GM19238 (cell line): ENCODE results near the gene NAV2.

Experiments used
- DNase-seq: peaks from one replicate; pipeline ENCODE4 v3.0.0; 2011; ENCODE audit warnings: low spot score; ENCODE audit not compliant: insufficient read length

The NAV2 gene

DNA sequence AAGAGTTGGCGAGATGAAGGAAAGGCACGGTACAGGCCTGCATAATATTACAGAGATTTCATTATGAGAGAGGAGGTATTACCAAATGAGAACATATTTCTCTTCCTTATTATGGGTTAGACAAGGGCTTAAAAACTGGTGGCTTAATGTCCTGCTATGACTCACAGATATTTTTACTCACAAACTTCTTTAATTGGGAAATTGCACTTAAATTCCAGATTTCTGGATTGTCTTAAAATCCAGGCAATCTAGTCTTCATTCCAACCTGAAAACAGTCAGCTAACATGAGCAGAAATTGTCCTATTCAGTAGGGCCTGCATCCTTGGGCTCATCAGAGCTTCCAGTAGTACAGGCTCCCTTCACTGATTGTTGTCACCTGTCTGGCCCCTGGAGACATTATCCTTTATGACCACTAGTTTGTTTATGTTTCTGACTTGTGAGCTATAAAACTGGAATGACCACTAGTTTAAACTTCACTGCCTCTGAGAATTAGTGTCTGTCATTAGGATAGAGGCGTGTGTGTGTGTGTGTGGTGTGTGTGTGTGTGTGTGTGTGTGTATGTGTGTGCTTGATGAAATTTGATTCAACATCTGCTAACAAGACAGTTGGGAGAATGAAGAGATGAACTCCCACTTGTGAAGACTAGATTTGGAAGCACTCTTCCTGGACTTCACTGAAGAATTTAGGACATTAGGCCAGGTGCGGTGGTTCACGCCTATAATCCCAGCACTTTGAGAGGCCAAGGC lies 422.5 kb downstream of the NAV2 start:
- no peak for DNase-seq

DNA sequence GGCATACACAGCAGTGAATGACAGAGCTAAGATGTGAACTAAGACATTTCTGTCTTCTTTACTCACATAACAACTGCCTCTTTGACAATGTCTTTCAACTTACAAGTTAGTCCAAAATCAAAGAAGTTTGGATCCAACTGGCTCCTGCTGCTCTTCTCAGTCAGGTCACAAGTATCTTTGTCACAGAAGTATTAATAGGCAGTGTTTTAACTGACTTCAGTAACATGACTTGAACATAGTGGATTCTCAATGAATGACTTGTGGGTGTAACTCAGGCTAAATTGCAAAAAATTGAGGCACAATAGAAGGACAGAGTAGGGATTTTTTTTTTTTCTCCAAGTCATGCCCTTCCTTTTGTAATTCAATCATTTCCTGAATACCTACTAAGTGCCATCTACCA lies 425.0 kb downstream of the NAV2 start:
- DNase-seq = no peak

DNA sequence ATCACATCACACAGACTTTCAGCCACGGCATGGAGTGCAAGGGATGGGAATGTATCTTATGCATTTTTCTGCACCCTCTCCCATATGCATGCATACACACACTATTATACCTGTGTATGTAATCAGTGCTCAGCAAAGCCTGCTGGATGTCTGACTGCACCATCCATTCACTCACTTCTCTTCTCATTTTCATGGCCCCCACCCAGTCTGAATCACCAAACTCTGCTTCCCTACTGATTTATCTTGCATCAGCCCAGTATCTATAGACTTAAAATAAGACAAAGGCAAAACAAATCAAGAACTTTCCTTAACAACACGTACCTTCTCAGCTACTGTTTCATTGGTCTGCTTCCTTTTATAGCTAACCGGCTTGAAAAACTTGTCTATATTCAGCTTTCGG lies 426.1 kb downstream of the NAV2 start:
- DNase-seq = no peak

DNA sequence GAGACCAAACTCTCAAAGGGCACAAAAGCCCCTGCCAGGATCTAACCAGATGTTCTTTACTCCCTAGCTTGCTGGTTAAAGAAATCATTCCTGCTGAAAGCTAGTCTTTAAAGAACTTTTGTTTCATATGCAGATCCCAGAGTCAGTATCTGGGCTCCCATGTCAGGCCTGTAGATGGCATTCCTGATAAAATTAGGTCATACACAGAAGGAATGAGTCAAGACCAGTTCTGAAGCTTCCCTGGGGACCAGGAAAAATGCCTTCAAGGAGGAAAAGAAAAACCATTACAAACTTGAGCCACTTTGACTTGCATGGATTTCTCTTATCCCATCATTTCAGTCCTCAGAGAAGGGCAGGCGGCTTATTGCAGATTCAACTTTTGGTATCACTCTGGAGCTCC lies 441.7 kb downstream of the NAV2 start:
- no peak for DNase-seq

DNA sequence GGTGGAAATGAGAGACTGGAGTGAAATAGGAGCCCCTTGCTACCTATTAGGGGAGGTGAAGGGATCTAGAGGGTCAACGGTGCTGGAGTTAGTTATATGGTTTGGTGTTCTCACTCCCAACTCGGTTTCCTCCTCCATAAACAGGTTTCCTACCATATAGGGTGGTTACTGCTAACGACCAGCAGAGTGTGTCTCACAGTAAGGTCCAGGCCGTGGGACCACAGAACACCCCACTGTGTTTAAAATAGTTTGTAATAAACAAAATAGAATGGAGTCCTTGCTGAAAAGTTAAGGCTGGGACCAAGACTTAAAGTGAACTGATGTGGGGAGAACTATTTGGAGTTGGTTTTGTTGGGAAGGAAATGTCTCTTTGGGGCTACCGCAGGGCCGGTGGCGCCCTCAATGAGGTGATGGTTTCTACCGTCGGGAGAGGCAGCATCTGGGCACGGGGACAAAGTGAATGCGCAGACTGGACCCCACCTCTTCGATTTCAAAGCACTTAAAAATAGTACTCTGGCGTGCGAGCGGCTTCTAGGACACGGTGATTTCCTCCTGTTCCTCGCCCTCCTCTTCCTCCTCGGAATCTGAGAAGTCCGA lies 443.1 kb downstream of the NAV2 start:
- no peak for DNase-seq

DNA sequence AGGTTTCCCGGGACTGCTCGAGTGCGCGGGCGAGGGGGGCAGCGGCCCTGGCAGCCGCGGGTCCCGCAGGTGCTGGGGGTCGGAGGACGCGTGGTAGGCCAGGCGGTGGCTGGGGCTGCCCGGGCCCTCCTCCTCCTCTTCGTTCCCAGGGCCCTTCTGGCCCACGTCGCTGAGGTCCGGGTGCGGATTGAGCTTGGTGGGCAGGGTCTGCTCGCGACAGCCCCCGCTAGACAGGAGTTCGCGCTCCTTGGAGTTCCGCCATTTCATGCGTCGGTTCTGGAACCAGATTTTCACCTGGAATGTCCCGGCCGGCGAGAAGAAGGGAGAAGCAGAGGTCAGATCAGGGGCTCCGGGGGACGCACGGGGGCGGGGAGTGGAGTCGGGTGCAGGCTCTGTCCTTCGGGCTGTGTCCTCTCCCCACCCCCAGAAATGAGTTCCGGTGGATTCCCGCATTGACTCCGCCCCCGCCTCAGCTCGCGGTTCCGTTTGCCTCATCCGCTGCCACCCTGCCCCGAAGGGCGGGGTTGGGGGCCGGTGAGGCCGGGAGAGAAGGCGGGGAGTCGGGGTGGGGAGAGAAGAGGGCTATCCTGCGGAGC lies 443.7 kb downstream of the NAV2 start:
- no peak for DNase-seq

DNA sequence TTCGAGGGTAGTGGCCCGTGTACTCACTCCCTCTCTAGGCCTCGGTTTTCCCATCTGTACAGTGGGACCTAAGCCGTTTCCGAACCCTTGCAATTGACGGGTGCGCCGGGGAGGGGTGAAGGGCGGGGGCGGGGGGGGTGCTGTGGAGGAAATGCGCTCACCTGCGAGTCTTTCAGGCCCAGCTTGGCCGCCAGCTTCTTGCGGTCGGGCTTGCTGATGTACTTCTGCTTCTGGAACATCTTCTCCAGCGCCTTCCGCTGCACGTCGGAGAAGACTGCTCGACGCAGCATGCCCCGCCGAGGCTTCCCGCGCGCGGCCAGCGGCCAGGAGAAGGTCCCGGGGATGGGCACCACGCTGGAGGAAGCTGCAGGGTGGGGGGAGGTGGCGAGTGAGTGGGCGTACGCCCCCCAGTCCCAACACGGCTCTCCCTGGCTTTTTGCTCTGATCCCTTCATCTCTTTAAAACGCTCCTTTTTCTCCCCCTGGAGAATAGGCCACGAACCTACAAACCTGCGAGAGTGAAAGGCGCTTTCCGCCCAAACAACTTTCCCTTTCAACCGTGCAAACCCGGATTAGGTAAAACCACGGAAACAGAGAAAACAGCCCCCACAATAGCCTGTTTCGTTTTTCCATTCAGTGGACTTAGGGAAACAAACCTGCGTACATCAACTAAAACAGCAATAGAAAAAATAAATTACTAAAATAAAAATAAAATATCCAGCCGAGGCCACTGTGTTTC lies 444.4 kb downstream of the NAV2 start:
- DNase-seq = no peak

DNA sequence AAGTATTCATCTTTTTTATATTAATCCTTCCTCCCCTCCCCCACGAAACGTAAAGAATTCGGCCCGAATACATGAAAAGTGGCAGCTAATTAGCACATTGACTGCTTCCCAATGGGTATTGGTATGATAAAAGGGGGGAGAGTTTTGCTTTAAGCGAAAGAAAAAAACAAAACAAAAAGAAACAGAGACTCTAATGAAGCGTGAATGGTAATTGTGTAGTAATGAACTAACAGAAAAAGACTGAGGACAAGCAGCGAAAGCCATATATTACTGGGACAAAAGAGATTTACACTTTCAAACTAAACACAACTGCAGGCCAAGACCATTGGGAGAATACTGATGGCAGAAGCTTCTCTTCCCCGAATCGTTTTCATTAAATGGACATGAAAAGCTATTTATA lies 445.1 kb downstream of the NAV2 start:
- DNase-seq = no peak

DNA sequence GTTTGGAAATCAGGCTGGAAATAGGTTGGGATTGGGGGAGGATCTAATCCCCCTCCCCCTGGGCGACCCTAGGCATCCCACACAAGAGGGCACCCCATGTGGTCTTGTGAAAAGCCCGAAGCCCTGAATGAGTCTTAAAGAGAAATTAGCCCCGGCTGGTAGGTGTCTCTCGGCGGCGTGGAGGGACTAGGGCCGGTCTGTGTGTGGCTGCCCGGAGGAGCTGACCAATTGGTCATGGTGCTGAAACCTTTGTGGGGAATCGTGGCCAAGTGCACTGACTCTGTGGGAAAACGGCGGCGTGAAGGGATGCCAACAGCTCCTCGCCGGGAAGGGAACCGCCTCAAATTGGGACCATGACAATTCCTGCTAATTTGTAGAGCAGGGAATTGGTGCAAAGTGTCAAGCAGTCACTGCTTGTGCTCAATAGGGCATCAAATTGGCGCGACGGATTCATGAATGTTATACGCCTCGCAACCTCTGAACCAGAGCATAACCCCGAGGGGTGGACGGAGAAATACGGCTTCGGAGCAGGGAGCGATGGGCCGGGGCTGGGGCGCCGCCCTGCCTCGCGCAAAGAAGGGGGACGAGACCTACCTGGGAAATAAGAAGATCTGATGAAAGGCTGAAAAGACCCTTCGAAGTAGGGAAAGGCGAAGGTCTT lies 446.1 kb downstream of the NAV2 start:
- DNase-seq = no peak

DNA sequence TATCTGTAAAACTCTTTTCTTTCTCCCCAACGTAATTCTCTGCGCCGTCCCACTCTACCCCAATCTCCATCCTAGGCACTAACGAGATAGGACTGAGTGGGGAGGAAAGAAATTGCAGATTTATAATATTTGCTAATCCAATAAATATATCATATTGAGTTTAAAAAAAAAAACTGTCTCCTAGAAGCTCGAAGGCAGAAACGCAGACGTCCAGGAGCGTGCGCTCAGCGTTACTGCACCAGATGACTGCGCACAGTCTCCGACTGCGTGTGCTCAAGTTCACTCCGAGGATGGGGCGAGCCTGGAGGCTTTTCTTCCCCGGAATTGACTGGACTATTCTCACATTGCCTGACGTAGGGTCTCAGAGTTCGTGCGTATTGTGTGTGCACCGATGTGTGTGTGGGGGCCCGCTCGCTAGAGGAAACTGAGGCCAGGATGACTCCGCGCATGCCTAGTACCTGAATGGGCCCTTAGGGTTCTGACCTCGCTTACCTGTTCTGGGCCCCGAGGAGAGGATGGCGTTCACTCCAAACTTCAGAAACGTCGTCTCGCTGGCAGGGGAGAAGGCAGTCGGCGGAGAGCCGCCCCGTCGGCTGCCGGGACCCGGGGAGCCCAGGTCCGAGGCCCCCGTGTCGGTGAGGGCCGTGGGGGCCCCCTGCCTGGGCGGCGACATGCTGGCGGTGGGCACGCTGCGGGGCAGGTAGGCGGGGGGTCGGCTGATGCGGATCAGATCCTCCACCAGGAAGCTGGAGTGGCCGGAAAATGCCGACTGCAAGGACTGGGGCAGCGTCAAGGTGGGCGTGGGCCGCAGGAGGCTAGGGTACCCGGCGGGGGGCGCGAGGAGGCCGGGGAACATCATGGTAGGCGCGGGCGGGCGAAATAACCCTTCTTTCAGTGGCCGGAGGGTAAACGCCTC lies 447.1 kb downstream of the NAV2 start:
- DNase-seq = no peak

DNA sequence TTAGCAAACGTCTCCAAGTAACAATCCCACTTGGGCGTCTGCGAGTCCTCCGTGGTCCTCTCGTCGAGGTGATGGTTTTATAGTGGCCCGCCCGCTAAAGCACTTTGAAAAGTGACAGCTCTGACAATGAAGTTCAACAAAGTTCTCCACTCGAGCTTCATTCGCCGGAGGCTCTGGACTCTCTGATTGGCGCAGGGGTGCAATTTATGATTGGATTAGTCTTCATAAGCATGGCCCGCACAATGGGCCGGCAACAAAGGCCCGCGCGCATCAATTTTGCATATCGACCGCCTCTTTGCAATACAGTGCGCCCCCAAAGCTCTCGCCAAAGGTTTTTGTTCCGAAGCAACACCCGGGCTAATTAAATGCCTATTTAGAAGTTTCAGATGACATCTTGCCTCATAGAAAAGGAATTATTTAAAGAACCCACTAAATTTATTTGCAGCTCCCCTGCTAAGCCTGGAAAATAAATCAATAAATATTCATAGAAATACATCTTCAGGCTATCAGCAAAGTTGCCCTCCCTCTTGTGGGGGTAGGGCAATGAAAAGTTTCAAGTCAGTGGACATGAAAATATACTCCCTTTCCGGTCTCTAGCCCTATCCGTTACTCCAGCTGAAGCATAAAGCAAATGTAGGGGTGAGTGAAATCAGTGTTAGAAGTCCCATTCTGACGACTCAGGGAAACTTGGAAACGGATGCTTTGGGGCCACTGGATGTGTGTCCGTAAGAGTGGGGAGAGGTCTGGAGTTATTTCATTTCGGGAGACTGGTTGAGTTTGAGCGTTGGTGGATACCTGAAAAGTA lies 448.0 kb downstream of the NAV2 start, which contains the start of gene DBX1:
Gene DBX1, minus strand, starts transcription at position 51 of the 805 bp plus-strand sequence. CDS start 151 bp downstream, outside the sequence.
- DNase-seq = no peak

DNA sequence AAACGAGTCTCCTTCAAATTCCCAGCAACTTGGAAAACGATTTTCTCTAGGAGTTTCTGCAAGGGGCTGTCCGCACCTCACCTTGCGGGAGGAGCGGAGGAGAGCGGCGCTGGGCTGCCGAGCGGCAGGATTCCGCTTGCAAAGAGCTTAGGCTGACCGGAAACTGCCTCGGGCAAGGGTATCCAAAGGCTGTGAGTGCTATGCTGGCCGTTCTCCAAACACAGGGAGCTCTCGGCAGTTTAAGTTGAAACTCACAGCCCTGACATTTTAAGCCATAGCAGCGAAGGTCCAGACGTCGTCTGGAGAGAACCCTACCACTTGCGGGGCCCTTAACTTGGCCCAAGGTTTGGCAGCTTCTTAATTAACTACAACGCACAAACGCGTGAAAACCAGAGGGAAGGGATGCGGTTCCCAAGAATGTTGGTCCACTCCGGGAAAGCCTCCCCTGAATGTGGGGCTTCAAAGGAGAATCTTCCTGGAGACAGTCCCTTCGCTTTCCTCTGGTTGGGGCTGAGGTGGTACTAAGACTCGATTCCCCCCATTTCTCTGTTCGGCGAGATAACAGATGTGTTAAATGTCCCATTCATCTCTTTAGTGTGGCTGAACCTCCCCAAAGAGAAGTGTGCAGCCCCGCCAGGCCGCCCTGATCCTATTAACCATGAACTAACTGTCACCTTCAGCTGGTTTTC lies 448.7 kb downstream of the NAV2 start:
- DNase-seq = no peak

DNA sequence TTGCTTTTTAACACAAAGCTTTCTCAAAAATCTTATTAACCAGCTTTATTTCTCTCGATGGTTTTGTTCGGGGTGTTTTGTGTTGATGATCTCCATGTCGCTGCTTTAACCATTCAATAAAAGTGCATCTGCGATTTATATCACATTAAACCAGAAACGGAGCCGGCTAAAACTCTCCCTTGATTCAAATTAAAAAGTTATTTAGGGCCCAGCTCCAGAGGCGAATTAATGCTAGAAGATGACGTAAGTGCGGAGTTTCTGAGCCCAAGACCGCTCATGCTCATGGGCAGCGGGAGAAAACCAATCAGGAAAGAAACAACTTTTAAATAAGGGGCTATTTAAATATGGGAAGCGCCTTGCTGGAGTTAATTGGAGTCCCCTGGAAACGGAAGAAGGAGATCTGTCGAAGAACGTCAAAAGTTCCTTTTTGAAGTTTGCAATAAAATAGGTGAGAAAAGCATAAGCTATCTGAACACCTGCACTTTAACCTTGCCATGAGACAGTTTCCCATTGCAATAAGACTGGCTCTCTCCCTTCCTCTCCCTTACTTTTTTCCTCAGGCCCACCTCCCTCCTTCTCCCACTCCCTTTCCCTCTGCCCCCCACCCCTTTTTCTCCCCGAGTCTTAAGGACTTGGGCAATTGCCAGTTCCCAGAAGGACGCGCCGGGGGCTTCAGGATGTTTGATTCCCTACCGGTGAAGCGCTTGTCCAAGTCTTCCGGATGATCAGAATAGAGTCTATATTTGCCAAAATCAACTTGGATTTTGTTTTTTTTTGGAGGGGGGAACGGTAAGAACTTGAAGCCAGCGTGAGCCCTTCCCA lies 449.5 kb downstream of the NAV2 start:
- DNase-seq = no peak

DNA sequence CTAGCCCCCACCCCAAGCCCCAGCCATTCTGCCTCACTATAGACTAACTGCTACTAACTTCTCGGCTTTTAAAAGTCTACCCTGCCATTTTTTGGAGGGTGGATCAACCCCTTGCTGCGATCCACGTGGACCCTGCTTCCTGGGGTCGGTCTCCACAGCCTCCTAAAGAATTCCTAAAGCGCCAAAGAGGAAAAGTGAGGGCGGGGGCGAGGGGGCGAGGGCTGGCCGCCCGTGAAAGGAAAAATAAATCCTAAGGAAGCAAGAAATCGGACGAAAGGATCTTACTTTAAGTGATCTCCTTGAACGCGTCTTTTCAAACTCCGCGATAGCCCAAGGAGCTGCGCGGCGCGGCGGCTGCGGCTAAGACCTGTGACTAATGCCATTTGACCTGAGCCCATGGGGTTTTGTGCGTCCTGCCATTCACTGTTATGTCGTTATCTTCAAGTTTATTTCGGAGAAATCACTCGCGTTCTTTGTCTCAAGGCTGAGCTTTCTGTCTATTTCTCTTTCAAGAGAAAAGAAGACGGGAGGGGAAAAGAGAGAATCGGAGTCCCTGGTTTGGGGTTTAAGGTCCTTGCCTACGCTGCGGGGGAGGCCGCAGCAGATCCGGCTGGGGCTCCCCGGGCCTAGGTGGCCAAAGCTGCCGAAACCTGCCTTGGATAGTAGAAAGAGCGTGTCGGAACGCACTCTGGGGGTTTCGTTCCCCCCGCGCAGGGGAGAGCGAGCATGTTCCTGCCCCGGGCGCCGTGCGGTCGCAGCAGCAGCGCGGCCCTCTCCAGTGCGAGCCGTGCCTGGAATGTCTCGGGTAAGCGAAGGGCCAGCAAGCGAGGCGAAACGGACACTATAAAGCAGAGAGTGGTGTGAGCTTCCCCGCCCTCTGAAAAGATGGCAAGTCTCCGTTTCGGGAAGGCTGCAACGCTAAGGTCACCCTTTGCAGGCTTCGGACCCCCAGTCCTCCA lies 450.5 kb downstream of the NAV2 start:
- no peak for DNase-seq

DNA sequence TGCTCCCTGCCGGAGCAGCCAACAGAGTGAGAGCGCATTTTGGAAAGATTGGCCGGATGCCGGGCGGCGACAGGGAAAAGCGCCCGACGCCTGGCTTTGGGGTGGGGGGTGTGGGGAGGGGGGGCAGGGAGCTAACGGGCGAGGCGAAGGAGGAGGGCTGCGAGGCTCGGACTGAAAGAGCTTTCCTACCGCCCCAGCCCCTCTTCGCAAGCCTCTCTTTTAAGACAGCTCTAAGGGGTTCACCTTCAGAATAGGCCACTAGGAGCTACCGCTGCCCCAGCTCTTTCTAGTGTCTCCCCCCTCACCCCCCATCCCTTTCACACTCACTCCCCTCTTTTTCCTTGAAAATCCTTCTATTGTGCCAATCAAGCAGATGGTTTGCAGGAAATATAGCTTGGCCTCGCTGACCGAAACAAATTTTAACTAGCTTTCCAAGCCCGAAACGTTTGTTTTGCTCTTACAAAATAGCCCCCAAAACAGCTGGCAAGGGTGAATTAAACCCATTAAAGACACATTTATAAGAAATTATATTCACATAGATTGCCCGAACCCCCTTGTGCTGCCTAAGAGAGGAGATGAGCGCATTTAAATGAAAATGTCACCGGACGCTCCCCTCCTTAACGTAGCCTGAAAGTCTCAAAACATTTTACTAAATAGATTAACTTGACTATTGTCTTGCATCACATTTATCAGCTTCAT lies 451.3 kb downstream of the NAV2 start:
- DNase-seq = no peak
